ENCODE data around the gene UGCG. TPM values are rescaled to one million over a fixed set of nuclear protein-coding genes. Genes with fewer than 3 reads are reported as not detected.

Gene UGCG
- total and polyA plus RNA-seq, 10 of the 15 experiments (the other 5 are each of a cell fraction or from before 2014, with no cell fraction given): 21.7 to 96.6 (median 48.9) TPM

- WGBS (ENCODE audit: insufficient coverage, insufficient replicate concordance, low lambda C conversion rate, missing lambda C conversion rate): 92% methylated on average over 7 of the region's 7 CpGs
- ChIA-PET SMC1A (ENCODE audit: uncharacterized antibody, unreplicated experiment) (interaction anchor here (0.7 to 2.6 kb wide), 5 partner anchors 16 to 155 kb away, joined by 3 to 17 read pairs (median 7); no protein-coding TSS in a partner anchor), POLR2A (interaction anchor here (0.7 to 2.8 kb wide), 8 partner anchors 11 to 155 kb away, joined by 3 to 9 read pairs (median 3); no protein-coding TSS in a partner anchor), RAD21 (ENCODE audit: unreplicated experiment) (interaction anchor here (0.6 to 1.8 kb wide), 5 partner anchors 13 to 63 kb away, joined by 3 to 5 read pairs (median 4); no protein-coding TSS in a partner anchor), CTCF (interaction anchor here (0.6 to 2.0 kb wide), 2 partner anchors 11 to 255 kb away, joined by 3 to 6 read pairs; no protein-coding TSS in a partner anchor)
- H3K27me3 ChIP-seq (replicated peaks in 1 of 2; ENCODE audit: control insufficient read depth in 2 of 2, insufficient read depth in 2 of 2, low read length in 1 of 2): no peaks in the 10 kb centered on the region
- no peak overlapping the region for H3K4me2 ChIP-seq (ENCODE audit: control insufficient read depth, insufficient read depth)
- BruUV-seq (replicated peaks): no TSS peak
- no peak for FAIRE-seq
- no peak overlapping the region; the same call in 1 of the 2 replicates for H3K27ac ChIP-seq (ENCODE audit: control insufficient read depth, insufficient read depth)
- in situ Hi-C loops (cut with MboI) (no loop called here), intact Hi-C loops (cut with micrococcal nuclease; ENCODE audit: unreplicated experiment) (no loop called here)
- TF ChIP-seq BRCA1 (IDR thresholded peaks at IDR 0.05; ENCODE audit: low read depth, low read length) (no peak), KAT2A (conservative IDR thresholded peaks at IDR 0.05; ENCODE audit: control insufficient read depth, low read depth, low read length) (no peak), MEF2A (IDR thresholded peaks at IDR 0.05; ENCODE audit: insufficient read depth, low read depth, low read length) (no peak), ZNF207 (IDR thresholded peaks at IDR 0.05; ENCODE audit: borderline replicate concordance) (no peak), BMI1 (IDR thresholded peaks at IDR 0.05; ENCODE audit: borderline replicate concordance) (no peak), ATF7 (IDR thresholded peaks at IDR 0.05; ENCODE audit: low read depth) (no peak), ZBTB4 (CRISPR knock-in tag; IDR thresholded peaks at IDR 0.05) (no peak), SMC3 (IDR thresholded peaks at IDR 0.05; ENCODE audit: borderline replicate concordance, low read length) (no peak)
- H2AFZ ChIP-seq (ENCODE audit: control insufficient read depth, low read depth, low read length): no peak overlapping the region
- H3K9ac ChIP-seq (ENCODE audit: control insufficient read depth, insufficient read depth, low read length): no peak overlapping the region
- H3K79me2 ChIP-seq (ENCODE audit: control insufficient read depth, insufficient read depth, low read length): peaks cover 73% of the 10 kb centered on the region
- peaks cover 18% of the 10 kb centered on the region for H3K4me1 ChIP-seq (ENCODE audit: control insufficient read depth, insufficient read depth, low read length)
- no peaks in the 10 kb centered on the region for H4K20me1 ChIP-seq (ENCODE audit: control insufficient read depth, insufficient read depth)
- peaks cover 2 to 28% of the 10 kb centered on the region in 2 experiments for H3K36me3 ChIP-seq (ENCODE audit: control insufficient read depth in 2 of 2, insufficient read depth in 2 of 2, low read length in 1 of 2)
- no peak for ATAC-seq
- DNase-seq (ENCODE audit: low read depth, low spot score): no peak
- H3K9me3 ChIP-seq (replicated peaks; ENCODE audit: control insufficient read depth, insufficient read depth, low read length): no peaks in the 10 kb centered on the region
- H3K4me3 ChIP-seq: no peak overlapping the region
Measured at GRCh38 chr9:111920531-111920930, 23.9 kb downstream of the UGCG start.

Data from GM12878 (cell line).